NCI-H1694 (cell line): ENCODE data around the gene KANSL1L.
A peak's percentile ranks its signal among the peaks of the same experiment; 100 is the strongest.
"Not testable (repeated sequence)": the region's sequence is repeated elsewhere in the genome, so short reads cannot be mapped to it uniquely, and the experiment has no call there.

ENCODE experiments used
- DNase-seq: peaks from one replicate; lab custom pipeline; 2025; lab: John Stamatoyannopoulos, UW

Gene KANSL1L

GRCh38 chr2:210177115-210177514, 5.9 kb upstream of the KANSL1L start:
- DNase-seq, result not testable (repeated sequence)

DNA sequence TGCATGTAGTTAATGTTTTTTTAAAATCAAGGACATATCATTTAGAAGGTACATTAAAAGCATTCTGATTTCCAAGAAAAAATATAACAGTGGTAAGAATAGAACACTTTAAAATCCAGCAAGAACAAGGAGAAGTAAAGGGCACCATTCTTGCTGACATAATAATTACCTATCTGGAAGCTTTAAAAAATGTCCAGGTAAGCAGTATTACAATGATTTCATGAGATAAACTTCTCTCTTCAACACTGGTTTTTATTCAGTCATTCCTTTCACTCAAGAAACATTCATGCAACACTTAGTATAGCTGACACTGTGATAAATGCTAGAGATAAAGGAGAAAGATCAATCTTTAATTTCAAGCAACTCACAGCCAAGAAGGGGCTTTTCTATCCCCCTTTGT, 2.9 kb upstream of the KANSL1L start:
- no peak for DNase-seq

DNA sequence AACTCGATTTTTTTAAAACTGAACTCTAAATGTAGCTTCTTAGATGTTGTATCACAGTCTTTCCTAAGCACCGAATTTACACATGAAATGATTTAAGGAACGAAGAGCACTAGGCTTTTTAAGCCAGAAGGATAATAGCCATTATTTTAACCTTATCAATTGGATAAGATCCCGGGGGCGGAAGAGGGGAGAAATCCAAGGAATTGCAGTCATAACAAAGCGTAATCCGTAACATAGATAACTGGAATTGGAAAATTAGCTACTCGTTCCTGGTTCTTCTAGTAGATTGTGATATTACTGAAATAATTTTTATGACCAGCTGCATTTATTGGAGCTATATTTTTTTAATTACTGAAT, 988 bp upstream of the KANSL1L start:
- DNase-seq, result no peak

- DNase-seq, result peak; percentile 92
Measured at GRCh38 chr2:210170446-210171303, 534 bp downstream of the KANSL1L start.

- DNase-seq, result peak; percentile 28
Measured at GRCh38 chr2:210170196-210170445, 1.1 kb downstream of the KANSL1L start.

DNA sequence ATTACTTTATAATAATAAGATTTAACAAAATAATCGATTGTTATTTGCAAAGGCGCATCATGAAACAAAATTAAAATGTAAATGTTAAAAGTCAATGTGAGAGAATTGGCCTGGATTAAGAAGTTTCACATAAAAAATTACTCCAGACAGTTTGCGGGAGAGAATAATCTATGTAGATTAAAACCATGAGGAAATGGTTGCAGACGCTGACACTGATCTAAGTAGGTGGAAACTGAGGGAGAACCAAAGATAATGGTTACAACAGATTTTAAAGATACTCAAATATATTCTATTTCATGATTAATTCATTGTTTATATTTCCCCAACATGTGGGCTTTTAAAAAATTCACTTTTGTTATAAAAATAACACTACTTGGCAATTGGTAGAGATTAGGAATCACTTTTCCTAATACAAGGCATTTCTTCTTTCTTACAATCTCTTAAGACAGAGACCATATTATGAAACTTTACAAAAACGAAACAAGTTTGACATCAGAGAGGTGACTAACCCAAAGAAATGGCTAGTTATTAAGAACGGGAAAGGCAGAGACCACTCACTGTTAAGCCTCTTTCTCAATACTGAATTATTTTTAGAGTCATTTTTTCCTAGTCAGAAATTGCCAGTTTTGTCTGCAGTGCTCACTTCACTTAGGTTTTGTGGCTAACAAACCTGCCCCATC, 1.6 kb downstream of the KANSL1L start:
- no peak for DNase-seq

- no peak for DNase-seq
Measured at GRCh38 chr2:210167227-210167626, 4.0 kb downstream of the KANSL1L start.

- DNase-seq, result no peak
Measured at GRCh38 chr2:210162466-210163124, 8.6 kb downstream of the KANSL1L start.

- no peak for DNase-seq
Measured at GRCh38 chr2:210159059-210159458, 12.2 kb downstream of the KANSL1L start.

GRCh38 chr2:210158236-210158635, 13.0 kb downstream of the KANSL1L start:
- no peak for DNase-seq

DNA sequence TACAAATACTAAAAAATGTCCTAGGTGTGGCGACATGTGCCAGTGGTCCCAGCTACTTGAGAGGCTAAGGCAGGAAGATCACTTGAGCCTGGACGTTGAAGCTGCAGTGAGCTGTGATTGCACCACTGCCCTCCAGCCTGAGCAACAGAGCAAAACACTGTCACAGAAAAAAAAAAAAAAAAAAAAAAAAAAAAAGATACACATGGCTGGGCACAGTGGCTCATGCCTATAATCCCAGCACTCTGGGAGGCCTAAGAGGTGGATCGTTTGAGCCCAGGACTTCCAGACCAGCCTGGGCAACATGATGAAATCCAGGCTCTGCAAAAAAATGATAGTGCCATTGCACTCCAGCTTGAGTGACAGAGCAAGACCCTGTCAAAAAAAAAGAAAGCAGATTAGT, 13.7 kb downstream of the KANSL1L start:
- DNase-seq, result no peak

- no peak for DNase-seq
Measured at GRCh38 chr2:210147614-210148013, 23.6 kb downstream of the KANSL1L start.

- no peak for DNase-seq
Measured at GRCh38 chr2:210132239-210132638, 39.0 kb downstream of the KANSL1L start.

- DNase-seq, result no peak
Measured at GRCh38 chr2:210128961-210129360, 42.2 kb downstream of the KANSL1L start.

DNA sequence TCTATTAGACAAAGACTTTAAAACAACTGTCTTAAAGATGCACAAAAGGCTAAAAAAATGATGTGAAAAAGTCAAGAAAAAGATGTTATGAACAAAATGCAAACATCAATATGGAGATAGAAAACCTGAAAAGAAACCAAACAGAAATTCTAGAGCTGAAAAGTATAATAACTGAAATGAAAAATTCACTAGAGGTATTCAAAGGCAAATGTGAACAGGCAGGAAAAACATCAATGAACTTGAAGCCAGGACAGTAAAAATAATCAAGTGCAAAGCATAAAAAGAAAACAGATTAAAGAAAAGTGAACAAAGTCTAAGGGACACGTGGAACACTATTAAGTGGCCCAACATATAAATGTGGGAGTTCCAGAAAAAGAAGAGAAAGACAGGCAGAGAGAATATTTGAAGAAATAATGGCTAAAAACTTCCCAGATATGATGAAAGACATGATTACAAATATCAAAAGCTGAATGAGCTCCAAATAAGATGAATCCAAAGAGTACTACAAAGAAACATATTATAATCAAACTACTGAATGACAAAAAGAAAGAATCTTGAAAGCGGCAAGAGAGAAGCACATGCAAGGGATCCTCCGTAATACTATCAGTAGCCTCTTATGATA, 57.5 kb downstream of the KANSL1L start:
- no peak for DNase-seq

DNA sequence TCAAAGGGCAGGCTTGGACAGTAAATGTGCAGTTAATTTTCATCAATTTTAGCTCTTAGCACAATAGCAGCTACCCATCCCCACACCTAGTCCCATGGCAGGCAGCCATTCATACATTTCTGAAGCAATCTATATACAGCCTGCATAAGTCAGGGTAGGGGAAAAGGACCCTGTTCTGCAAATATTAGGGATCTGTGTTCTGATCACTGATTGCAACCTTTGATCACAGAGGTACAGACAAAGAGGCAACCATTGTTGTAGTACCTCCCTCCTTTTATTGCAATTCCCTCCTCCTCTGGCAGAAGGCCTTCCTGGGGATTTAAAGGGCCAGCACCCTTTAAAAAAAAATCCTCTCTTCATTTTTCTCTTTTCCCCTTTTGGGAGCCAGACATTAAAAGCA, 58.3 kb downstream of the KANSL1L start:
- DNase-seq, result no peak

GRCh38 chr2:210099940-210100339, 71.3 kb downstream of the KANSL1L start:
- no peak for DNase-seq

- no peak for DNase-seq
Measured at GRCh38 chr2:210094787-210095186, 76.4 kb downstream of the KANSL1L start.

DNA sequence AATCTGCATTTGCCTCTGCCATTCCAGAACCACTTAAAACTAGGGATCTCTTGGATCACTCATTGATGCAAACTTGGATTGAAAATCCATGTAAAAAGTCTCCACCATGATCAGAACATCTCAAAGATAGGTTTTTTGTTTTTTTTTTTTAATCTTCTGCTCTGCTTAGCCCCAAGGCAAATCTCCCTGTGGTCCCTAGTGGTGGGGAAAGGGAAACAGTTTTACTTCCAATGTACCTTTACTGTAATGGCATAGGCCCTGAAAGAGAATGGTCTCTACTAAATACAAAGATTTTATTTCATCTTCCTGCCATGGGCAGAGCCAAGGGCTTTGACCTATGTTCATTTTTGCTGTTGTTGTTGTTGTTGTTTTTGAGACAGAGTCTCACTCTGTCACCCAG, 78.4 kb downstream of the KANSL1L start:
- no peak for DNase-seq

- DNase-seq, result no peak
Measured at GRCh38 chr2:210086930-210087329, 84.3 kb downstream of the KANSL1L start.

DNA sequence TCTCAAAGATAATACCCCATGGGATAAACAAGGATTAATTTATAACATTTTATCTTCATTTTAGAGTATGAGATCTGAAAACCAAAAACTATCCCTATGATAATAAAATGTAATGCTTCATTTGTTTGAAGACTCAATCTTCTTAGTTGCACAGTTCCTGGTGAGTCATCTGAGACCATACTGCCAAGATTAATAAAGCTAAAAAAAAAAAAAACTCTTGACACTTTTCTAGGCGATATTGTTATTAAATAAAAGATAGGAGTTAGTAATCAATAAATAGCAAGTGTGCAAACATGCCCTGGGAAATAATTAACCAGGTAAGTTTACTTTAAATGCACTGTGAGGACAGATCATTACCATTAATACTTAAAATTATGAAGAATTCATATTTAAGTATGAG, 84.9 kb downstream of the KANSL1L start:
- no peak for DNase-seq

- peak; percentile 17 for DNase-seq
Measured at GRCh38 chr2:210072922-210073509, 98.2 kb downstream of the KANSL1L start.

- no peak for DNase-seq
Measured at GRCh38 chr2:210072493-210072892, 98.7 kb downstream of the KANSL1L start.
